ENCODE measurements around the gene EIF4G1. TPM values are rescaled to one million over a fixed set of nuclear protein-coding genes. Genes with fewer than 3 reads are reported as not detected.
A peak's percentile ranks its signal among the peaks of the same experiment; 100 is the strongest.

The EIF4G1 gene
- total and polyA plus RNA-seq, 2 of the 4 experiments (the other 2 are of a cell fraction), result 225 to 274 TPM

DNA sequence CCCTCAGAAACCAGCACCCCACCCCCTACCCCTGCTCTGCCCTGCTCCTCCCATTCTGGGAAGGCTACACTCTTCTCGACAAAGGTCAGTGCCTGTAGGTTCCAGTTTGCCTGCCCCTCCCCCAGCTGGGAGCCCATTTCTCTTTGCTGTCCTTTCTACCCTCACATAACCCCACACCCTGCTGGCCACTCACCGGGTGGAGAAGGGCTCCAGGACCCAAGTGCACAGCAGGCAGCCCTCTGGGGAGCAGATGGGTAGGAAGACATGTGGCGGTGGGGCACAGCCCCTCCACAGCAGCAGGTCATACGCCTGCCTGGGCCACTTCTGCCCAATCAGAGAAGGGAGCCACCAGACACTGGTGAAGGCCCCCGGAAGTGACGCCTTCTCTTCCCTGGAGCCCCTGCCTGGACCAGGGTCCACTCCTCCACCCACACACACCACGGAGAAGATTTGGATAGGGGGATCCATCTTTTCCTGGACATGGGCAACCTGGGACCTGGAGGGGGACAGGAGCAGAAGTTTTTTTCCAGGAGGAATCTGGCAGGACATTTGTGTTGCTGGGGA, 63.6 kb downstream of the EIF4G1 start, which contains the start of gene THPO:
Gene THPO, minus strand, starts transcription at position 326 of the 564 bp plus-strand sequence. CDS start 1,948 bp downstream, outside the sequence.
- Histone ChIP-seq H2AFZ (replicated peaks; ENCODE audit: low read length, poor library complexity) (peak within 1 kb of the TSS; percentile 16), H3K18ac (ENCODE audit: low read depth, low read length) (no peak within 1 kb of the TSS)

More for the DNA sequence above, 63.6 kb downstream of the EIF4G1 start, which contains the start of gene THPO:
- Histone ChIP-seq H3K14ac (replicated peaks; ENCODE audit: low read depth, low read length) (no peak within 1 kb of the TSS), H3K9ac (ENCODE audit: low read depth, low read length) (no peak within 1 kb of the TSS), H4K5ac (ENCODE audit: low read depth, low read length) (no peak within 1 kb of the TSS), H2AK9ac (replicated peaks; ENCODE audit: low read depth, low read length, poor library complexity) (peak within 1 kb of the TSS; percentile 38), H2AK5ac (ENCODE audit: low read depth, low read length) (no peak within 1 kb of the TSS), H4K91ac (ENCODE audit: insufficient read depth, low read depth, low read length) (no peak within 1 kb of the TSS), H2BK120ac (ENCODE audit: low read depth, low read length) (no peak within 1 kb of the TSS), H3K79me1 (ENCODE audit: low read depth in 1 of 2, low read length in 2 of 2) (no peaks in the 10 kb centered on the region), H3K4me3 (ENCODE audit: insufficient read depth, low read depth, low read length) (no peak within 1 kb of the TSS), H4K8ac (ENCODE audit: low read depth in 2 of 2, low read length in 2 of 2) (no peak within 1 kb of the TSS), H3K27me3 (ENCODE audit: control insufficient read depth, insufficient read depth, low read length) (peaks cover 80% of the 10 kb centered on the region), H4K20me1 (ENCODE audit: insufficient read depth, low read length) (no peaks in the 10 kb centered on the region), H3K9me3 (ENCODE audit: control insufficient read depth, insufficient read depth, low read length) (no peaks in the 10 kb centered on the region), H3K4me1 (ENCODE audit: control insufficient read depth, insufficient read depth, low read length) (peaks cover 2% of the 10 kb centered on the region; the same call in 1 of the 2 replicates), H3K56ac (ENCODE audit: extremely low read depth, insufficient read depth, low read length) (no peak within 1 kb of the TSS), H2BK20ac (ENCODE audit: low read depth, low read length) (no peak within 1 kb of the TSS), H3K4me2 (ENCODE audit: low read depth, low read length) (no peak within 1 kb of the TSS), H3K9me1 (ENCODE audit: insufficient read depth, low read length) (no peaks in the 10 kb centered on the region), H3K36me3 (ENCODE audit: control insufficient read depth, insufficient read depth, low read length) (no peaks in the 10 kb centered on the region), H3K27ac (ENCODE audit: insufficient read depth, low read length) (no peak within 1 kb of the TSS), H2BK15ac (ENCODE audit: low read depth, low read length) (no peak within 1 kb of the TSS), H3K23ac (ENCODE audit: low read depth, low read length) (no peak within 1 kb of the TSS), H2BK5ac (ENCODE audit: low read depth, low read length, poor library complexity, severe bottlenecking) (no peak within 1 kb of the TSS), H3K4ac (ENCODE audit: low read depth, low read length) (no peak within 1 kb of the TSS)
- no CpG with 5 or more reads among the region's 7 CpGs for WGBS, 2 experiments (ENCODE audit: extremely low coverage in 2 of 2, insufficient read length in 1 of 2)
- BruUV-seq (replicated peaks), result no TSS peak
- POLR2A ChIA-PET (ENCODE audit: unreplicated experiment), result no interaction called here
- in situ Hi-C loops (cut with MboI; ENCODE audit: low sequenced_read_pairs) (loop anchor here (10.0 kb wide), 2 partner anchors 397 to 427 kb away; no protein-coding TSS in a partner anchor), intact Hi-C loops (cut with micrococcal nuclease) (no loop called here), dilution Hi-C loops (cut with HindIII; ENCODE audit: low sequenced_read_pairs, unreplicated experiment) (no loop called here)
- ATAC-seq (ENCODE audit: low read depth) (no peak), DNase-seq (no peak)
- TF ChIP-seq RFX5 (IDR thresholded peaks at IDR 0.05; ENCODE audit: low read depth, low read length) (no peak), BHLHE40 (IDR thresholded peaks at IDR 0.05; ENCODE audit: low read depth, low read length) (no peak), POLR2A (IDR thresholded peaks at IDR 0.05; ENCODE audit: low read depth, low read length) (no peak), SMC3 (IDR thresholded peaks at IDR 0.05; ENCODE audit: low read depth, low read length) (no peak), RCOR1 (IDR thresholded peaks at IDR 0.05; ENCODE audit: insufficient replicate concordance, low read length) (no peak), CHD1 (IDR thresholded peaks at IDR 0.05; ENCODE audit: low read depth, low read length) (no peak), RAD21 (IDR thresholded peaks at IDR 0.05; ENCODE audit: low read length) (no peak), CEBPB (IDR thresholded peaks at IDR 0.05; ENCODE audit: low read depth, low read length) (no peak), MXI1 (IDR thresholded peaks at IDR 0.05; ENCODE audit: borderline replicate concordance, low read depth, low read length) (no peak), MAFK (IDR thresholded peaks at IDR 0.05; ENCODE audit: low read depth, low read length) (no peak), FOS (IDR thresholded peaks at IDR 0.05; ENCODE audit: low read depth, low read length) (no peak), NFE2L2 (IDR thresholded peaks at IDR 0.05; ENCODE audit: low read depth, low read length) (no peak), MAZ (IDR thresholded peaks at IDR 0.05; ENCODE audit: borderline replicate concordance, low read depth, low read length) (no peak)
- TF ChIP-seq, protein P1, sequence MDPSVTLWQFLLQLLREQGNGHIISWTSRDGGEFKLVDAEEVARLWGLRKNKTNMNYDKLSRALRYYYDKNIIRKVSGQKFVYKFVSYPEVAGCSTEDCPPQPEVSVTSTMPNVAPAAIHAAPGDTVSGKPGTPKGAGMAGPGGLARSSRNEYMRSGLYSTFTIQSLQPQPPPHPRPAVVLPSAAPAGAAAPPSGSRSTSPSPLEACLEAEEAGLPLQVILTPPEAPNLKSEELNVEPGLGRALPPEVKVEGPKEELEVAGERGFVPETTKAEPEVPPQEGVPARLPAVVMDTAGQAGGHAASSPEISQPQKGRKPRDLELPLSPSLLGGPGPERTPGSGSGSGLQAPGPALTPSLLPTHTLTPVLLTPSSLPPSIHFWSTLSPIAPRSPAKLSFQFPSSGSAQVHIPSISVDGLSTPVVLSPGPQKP (IDR thresholded peaks at IDR 0.05; ENCODE audit: borderline replicate concordance, low read depth, low read length), result no peak
- TF ChIP-seq, protein P2, sequence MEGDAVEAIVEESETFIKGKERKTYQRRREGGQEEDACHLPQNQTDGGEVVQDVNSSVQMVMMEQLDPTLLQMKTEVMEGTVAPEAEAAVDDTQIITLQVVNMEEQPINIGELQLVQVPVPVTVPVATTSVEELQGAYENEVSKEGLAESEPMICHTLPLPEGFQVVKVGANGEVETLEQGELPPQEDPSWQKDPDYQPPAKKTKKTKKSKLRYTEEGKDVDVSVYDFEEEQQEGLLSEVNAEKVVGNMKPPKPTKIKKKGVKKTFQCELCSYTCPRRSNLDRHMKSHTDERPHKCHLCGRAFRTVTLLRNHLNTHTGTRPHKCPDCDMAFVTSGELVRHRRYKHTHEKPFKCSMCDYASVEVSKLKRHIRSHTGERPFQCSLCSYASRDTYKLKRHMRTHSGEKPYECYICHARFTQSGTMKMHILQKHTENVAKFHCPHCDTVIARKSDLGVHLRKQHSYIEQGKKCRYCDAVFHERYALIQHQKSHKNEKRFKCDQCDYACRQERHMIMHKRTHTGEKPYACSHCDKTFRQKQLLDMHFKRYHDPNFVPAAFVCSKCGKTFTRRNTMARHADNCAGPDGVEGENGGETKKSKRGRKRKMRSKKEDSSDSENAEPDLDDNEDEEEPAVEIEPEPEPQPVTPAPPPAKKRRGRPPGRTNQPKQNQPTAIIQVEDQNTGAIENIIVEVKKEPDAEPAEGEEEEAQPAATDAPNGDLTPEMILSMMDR (conservative IDR thresholded peaks at IDR 0.05; ENCODE audit: low read depth, low read length), result no peak
- TF ChIP-seq, protein P3, sequence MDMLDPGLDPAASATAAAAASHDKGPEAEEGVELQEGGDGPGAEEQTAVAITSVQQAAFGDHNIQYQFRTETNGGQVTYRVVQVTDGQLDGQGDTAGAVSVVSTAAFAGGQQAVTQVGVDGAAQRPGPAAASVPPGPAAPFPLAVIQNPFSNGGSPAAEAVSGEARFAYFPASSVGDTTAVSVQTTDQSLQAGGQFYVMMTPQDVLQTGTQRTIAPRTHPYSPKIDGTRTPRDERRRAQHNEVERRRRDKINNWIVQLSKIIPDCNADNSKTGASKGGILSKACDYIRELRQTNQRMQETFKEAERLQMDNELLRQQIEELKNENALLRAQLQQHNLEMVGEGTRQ (IDR thresholded peaks at IDR 0.05; ENCODE audit: low read depth, low read length), result no peak
- CTCF ChIA-PET, result no interaction called here

Measured in IMR-90 (cell line).